Ascending aorta (tissue), 2 donors: ENCODE data around the gene BANP. TPM values are rescaled to one million over a fixed set of nuclear protein-coding genes. Genes with fewer than 3 reads are reported as not detected.
"Not testable (repeated sequence)": the region's sequence is repeated elsewhere in the genome, so short reads cannot be mapped to it uniquely, and the experiment has no call there.

Source experiments
- DNase-seq, 2 donors: peaks; one replicate each; pipeline ENCODE4 v3.0.0-alpha.2; 2019; ENCODE audit warnings: low spot score in 2 of 2
- H3K27ac ChIP-seq, 2 donors: fragments of 200-600 bp; sonication (generic); one replicate each; pipeline ENCODE4 v1.5.1; 2016 to 2017; ENCODE audit warnings: mild to moderate bottlenecking in 1 of 2
- H3K27me3 ChIP-seq: fragments of 200-600 bp; sonication (generic); one replicate; pipeline ENCODE4 v1.5.1; 2017
- H3K36me3 ChIP-seq, 2 donors: fragments of 200-600 bp; sonication (generic); one replicate each; pipeline ENCODE4 v1.5.1; 2016
- H3K4me1 ChIP-seq, 2 donors: fragments of 200-600 bp; sonication (generic); one replicate each; pipeline ENCODE4 v1.5.1; 2016 to 2017; ENCODE audit warnings: mild to moderate bottlenecking in 1 of 2
- H3K4me3 ChIP-seq, 2 donors: fragments of 200-600 bp; sonication (generic); one replicate each; pipeline ENCODE4 v1.5.1; 2016 to 2017; ENCODE audit warnings: mild to moderate bottlenecking in 1 of 2
- H3K9me3 ChIP-seq, 2 donors: fragments of 200-600 bp; sonication (generic); one replicate each; pipeline ENCODE4 v1.5.1; 2016
- intact Hi-C: fragments of 100-400 bp; cut with DNase I; formaldehyde crosslinking; loops from one replicate; pipeline ENCODE4 v1.15.1; 2023
- total RNA-seq: library from RNA; depleted of rRNA; stranded (reverse); fragments of >200 nt; gene quantifications from one replicate; pipeline ENCODE4 v1.1.0, GENCODE V29; 2016
- TF ChIP-seq, protein P1 (sequence below), 3 experiments: fragments of 200-600 bp in 2 of 3; fragments of 450-650 bp in 1 of 3; sonication (generic) in 2 of 3; IDR thresholded peaks; one replicate each; pipeline ENCODE4 v1.5.1; 2016 to 2019; ENCODE audit warnings: antibody characterized with exemption in 3 of 3, mild to moderate bottlenecking in 1 of 3, moderate library complexity in 1 of 3

Gene BANP
- total RNA-seq, 1 donor from 2014 or later = 23.4 TPM

DNA sequence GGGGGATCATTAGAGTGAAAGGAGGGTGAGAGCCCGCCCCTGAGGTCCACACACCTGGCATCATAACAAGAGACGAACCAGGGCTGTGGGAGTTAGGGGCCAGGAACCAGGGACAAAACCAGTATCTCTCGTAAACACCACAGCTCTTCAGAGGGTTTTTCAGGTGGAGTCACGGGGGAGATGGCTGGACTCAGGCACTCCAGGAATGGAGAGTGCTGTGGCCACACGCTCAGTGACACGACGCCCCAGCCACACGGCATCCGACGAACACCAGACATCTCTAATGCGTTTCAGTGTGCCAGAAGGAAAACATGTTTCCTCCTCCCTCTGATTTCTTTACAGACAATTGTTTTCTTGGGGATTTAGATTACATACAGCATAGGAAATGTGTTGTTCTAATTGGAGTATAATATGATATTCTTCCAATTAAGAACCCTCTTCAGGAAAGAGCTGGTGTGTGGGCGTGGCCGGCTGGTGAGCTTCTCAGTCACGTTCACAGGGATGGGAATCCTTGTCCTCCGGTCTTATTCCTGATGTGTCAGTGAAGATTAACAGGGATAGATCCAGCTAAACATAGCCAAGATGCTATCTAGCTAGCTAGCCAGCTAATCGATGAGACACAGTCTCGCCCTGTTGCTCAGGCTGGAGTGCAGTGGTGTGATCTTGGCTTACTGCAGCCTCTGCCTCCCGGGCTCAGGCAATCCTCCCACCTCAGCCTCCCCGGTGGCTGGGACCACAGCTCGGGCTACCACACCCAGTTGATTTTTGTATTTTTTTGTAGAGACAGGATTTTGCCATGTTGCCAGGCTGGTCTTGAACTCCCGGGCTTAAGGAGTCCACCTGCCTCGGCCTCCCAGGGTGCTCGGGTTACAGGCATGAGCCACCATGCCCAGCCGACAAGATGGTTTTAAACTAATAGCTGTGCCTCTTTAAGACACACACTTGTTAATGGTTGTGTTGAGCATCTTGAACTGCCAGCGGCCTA, 98.6 kb downstream of the BANP start:
- intact Hi-C loops = no loop called here
- Histone ChIP-seq H3K9me3 (no peaks in the 10 kb centered on the region), H3K27me3 (no peaks in the 10 kb centered on the region), H3K4me3 (no peak overlapping the region), H3K36me3 (peaks cover 19 to 29% of the 10 kb centered on the region in 2 donors), H3K4me1 (no peaks in the 10 kb centered on the region), H3K27ac (no peak overlapping the region)
- TF ChIP-seq, protein P1, sequence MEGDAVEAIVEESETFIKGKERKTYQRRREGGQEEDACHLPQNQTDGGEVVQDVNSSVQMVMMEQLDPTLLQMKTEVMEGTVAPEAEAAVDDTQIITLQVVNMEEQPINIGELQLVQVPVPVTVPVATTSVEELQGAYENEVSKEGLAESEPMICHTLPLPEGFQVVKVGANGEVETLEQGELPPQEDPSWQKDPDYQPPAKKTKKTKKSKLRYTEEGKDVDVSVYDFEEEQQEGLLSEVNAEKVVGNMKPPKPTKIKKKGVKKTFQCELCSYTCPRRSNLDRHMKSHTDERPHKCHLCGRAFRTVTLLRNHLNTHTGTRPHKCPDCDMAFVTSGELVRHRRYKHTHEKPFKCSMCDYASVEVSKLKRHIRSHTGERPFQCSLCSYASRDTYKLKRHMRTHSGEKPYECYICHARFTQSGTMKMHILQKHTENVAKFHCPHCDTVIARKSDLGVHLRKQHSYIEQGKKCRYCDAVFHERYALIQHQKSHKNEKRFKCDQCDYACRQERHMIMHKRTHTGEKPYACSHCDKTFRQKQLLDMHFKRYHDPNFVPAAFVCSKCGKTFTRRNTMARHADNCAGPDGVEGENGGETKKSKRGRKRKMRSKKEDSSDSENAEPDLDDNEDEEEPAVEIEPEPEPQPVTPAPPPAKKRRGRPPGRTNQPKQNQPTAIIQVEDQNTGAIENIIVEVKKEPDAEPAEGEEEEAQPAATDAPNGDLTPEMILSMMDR (IDR thresholded peaks at IDR 0.05) = no peak
- DNase-seq = no peak

DNA sequence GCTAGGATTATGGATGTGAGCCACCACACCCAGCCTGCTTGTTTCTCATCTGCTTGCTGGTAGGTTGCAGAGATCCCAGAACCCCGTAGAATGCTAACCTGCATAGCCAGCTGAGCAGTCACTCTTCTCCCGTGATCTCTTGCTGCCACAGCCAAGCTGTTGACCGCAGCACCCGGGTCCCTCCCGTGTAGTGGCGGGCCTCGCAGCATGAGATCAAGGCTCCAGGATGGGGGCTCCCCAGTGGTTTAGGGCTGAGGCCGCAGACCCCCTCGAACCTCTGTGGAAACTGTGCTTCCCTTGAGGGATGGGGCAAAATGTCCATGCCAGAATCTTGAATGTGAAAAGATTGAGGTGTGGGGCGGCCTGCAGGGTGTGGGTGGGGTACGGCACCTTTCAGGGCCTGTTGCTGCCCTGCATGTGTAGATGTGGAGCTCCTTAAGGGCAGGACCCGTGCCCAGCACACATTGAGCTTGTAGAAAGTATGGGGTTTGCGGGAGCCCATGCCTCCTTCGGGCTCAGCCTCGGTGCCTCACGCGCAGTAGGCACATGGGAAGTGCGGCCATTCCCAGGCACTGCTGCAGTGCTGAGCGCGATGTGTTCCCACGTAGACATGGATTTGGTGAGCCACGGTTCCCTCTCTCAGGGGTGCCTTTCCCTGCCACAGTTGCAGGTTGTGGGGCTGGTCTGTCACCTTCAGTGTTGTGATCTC, 99.9 kb downstream of the BANP start:
- intact Hi-C loops = no loop called here
- H3K36me3 ChIP-seq = peaks cover 19 to 25% of the 10 kb centered on the region in 2 donors
- H3K27ac ChIP-seq = no peak overlapping the region
- no peaks in the 10 kb centered on the region for H3K4me1 ChIP-seq
- no peak overlapping the region for H3K4me3 ChIP-seq
- DNase-seq = no peak
- TF ChIP-seq, protein P1 (IDR thresholded peaks at IDR 0.05) = no peak
- no peaks in the 10 kb centered on the region for H3K27me3 ChIP-seq
- no peaks in the 10 kb centered on the region for H3K9me3 ChIP-seq

DNA sequence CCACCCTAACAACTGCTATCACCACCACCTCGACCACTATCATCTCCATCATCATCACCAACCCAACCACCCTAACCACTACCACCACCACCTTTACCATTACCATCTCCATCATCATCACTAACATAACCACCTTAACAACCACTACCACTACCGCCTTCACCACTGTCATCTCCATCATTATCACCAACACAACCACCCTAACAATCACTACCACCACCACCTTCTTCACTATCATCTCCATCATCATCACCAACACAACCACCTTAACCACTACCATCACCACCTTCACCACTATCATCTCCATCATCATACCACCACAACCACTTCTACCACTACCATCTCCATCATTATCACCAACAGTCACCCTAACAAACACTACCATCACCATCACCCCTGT, 101.4 kb downstream of the BANP start:
- peaks cover 19 to 32% of the 10 kb centered on the region in 2 donors for H3K36me3 ChIP-seq
- H3K4me1 ChIP-seq = no peaks in the 10 kb centered on the region
- TF ChIP-seq, protein P1 (IDR thresholded peaks at IDR 0.05) = no peak
- H3K4me3 ChIP-seq = no peak overlapping the region
- intact Hi-C loops = no loop called here
- H3K9me3 ChIP-seq = no peaks in the 10 kb centered on the region
- H3K27ac ChIP-seq = no peak overlapping the region
- H3K27me3 ChIP-seq = no peaks in the 10 kb centered on the region
- no peak for DNase-seq

DNA sequence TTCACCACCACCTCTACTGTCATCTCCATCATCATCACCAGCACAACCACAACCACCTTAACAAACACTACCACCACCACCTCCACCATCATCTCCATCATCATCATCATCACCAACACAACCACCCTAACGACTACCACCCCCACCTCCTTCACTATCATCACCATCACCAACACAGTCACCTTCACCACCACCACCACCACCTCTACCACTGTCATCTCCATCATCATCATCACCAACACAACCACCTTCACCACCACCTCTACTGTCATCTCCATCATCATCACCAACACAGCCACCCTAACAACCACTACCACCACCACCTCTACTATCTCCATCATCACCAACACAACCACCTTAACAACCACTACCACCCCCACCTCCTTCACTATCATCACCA, 102.2 kb downstream of the BANP start:
- H3K4me1 ChIP-seq, DNase-seq, H3K9me3 ChIP-seq, H3K27me3 ChIP-seq, intact Hi-C loops, H3K27ac ChIP-seq, H3K4me3 ChIP-seq: not testable (repeated sequence)
- H3K36me3 ChIP-seq = peaks cover 19 to 32% of the 10 kb centered on the region in 2 donors

DNA sequence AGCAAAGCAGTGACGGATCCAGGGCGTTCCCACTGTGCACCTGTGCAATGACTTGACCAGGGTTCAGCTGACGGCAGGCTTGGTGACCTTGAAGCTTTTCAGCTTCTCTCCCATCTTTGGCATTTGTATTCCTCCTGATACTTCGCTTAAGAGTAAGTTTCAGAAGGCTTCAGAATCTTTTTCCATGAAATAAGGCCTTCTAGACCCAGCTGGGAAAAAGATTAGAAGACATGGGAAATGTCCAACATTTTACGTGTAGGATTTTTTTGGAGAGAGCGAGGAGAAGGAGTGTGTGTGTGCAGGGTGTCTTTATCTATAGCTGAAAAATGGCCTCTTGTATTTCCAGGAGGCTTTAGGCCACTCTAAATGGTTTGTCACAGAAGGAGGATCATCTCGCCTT, 104.1 kb downstream of the BANP start:
- H3K4me3 ChIP-seq = no peak overlapping the region
- no peaks in the 10 kb centered on the region for H3K4me1 ChIP-seq
- no peaks in the 10 kb centered on the region for H3K27me3 ChIP-seq
- no peak overlapping the region for H3K27ac ChIP-seq
- intact Hi-C loops = no loop called here
- DNase-seq = no peak
- peaks cover 23 to 34% of the 10 kb centered on the region in 2 donors for H3K36me3 ChIP-seq
- TF ChIP-seq, protein P1 (IDR thresholded peaks at IDR 0.05) = no peak
- no peaks in the 10 kb centered on the region for H3K9me3 ChIP-seq

DNA sequence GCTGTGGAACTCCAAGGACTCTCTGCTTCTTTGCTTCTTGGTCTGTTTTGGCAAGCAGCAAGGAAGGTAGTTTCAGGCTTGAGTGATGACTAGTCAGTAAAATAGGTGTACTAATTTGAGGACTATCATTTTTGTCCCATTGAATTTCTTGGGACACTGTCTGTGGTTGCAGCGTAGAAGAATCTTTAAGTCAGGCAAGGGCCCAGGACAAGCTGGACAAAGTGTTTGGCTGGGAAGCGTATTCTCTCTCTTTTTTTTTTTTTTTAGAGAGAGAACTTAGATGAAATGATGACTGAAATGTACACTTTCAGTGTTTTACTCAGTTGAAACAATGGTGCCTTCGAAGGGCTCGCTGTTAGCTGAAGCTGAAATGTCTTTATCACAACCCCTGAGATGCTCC, 105.0 kb downstream of the BANP start:
- Histone ChIP-seq H3K4me3 (no peak overlapping the region), H3K36me3 (peaks cover 19 to 27% of the 10 kb centered on the region in 2 donors), H3K9me3 (no peaks in the 10 kb centered on the region), H3K27ac (no peak overlapping the region), H3K4me1 (no peaks in the 10 kb centered on the region), H3K27me3 (no peaks in the 10 kb centered on the region)
- TF ChIP-seq, protein P1 (IDR thresholded peaks at IDR 0.05) = no peak
- no peak for DNase-seq
- intact Hi-C loops = no loop called here
